Activated T-helper 1 cell treated with anti-CD3 and anti-CD28 coated beads, Interleukin-2, amount 50 U/mL, for 16 hours (primary cell): Measurements from ENCODE around the gene PDCD2.
"Not testable (repeated sequence)": the region's sequence is repeated elsewhere in the genome, so short reads cannot be mapped to it uniquely, and the experiment has no call there.

Experiments
- DNase-seq, 2 donors: peaks; one replicate each; pipeline ENCODE4 v3.0.0-alpha.2; 2020; ENCODE audit warnings: low read depth in 1 of 2, low spot score in 1 of 2

PDCD2 gene

GRCh38 chr6:170552765-170553533 lies 31.5 kb downstream of the PDCD2 start, which contains the start of gene PSMB1:
TSS of gene PSMB1 (minus strand) at chr6:170553307. CDS start at chr6:170553242, 65 bp downstream.
- DNase-seq = peak; percentile 62 to 68

DNA sequence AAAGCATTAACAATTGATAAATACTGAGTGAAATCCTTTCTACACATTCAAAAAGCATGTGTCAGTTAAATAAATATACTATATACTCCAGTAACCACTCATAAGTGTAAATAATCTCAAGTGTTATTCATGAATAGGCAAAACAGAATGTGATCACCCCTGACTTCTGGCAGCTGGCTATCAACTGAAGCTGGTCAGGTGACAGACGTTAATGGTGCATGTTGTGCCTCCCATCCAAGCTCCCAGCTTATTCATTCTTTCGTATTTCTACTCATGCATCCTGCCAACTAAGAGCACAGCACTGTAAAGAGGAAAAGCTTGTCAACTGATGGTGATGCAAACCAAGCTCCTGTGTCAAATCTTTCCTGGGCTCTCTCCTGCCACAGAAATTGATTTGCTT lies 39.0 kb downstream of the PDCD2 start:
- DNase-seq = no peak

GRCh38 chr6:170542031-170542719 lies 42.3 kb downstream of the PDCD2 start:
- no peak for DNase-seq

GRCh38 chr6:170537329-170537728 lies 47.1 kb downstream of the PDCD2 start:
- no peak for DNase-seq

DNA sequence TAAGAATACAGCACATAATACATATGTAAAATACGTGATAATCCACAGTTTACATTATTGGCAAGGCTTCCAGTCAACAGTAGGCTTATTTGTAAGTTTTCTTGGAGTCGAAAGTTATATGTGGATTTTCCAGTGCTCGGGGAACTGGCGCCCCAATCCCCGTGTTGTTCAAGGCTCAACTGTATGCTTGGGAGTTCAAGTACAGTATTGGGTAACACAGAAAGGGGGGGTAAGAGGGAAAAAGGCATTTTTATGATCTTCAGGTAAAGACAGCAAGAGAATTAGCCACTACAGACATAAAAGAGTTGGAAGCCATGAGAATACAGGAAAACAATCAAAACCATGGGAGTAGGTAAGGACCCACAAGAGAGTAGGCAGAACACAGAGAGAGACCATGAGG lies 47.8 kb downstream of the PDCD2 start:
- no peak for DNase-seq

- no peak for DNase-seq
These were observed 49.4 kb downstream of the PDCD2 start for GRCh38 chr6:170535004-170535403.

- no peak for DNase-seq
These were observed 50.6 kb downstream of the PDCD2 start for GRCh38 chr6:170533792-170534191.

GRCh38 chr6:170532867-170533488 lies 51.5 kb downstream of the PDCD2 start:
- DNase-seq = no peak

GRCh38 chr6:170529839-170530469 lies 54.5 kb downstream of the PDCD2 start:
- peak; percentile 36 to 41 for DNase-seq

GRCh38 chr6:170527995-170528394 lies 56.4 kb downstream of the PDCD2 start:
- DNase-seq = not testable (repeated sequence)

DNA sequence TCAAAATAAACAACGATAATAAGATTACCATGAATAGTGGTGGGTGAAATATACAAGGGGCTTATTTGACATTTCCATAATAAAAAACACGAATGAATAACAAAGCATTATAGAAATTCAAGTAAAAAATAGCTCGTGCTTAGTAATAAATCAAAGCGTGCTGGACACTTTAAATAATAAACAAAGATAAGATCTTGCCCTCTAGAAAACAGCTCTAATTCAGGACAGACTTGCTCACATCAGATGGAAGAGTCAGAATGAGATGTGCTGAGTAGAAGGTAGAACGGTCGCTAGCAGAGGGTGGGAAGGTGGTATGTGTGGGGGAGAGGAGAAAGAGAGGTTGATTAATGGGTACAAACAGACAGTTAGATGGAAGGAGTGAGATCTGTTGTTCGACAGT lies 58.6 kb downstream of the PDCD2 start:
- no peak for DNase-seq
